ENCODE measurements around the gene PDCD1LG2.
"Not testable (repeated sequence)": the region's sequence is repeated elsewhere in the genome, so short reads cannot be mapped to it uniquely, and the experiment has no call there.

Gene PDCD1LG2

GRCh38 chr9:5510360-5510931 is at the start of gene PDCD1LG2:
Gene PDCD1LG2, plus strand, starts transcription at chr9:5510531. Its CDS starts 12,016 bp downstream, at chr9:5522547.
- no peak for DNase-seq (ENCODE audit: low read depth in 2 of 2)

- DNase-seq (ENCODE audit: low read depth in 2 of 2), result not testable (repeated sequence)
Measured at GRCh38 chr9:5464831-5465330, 45.5 kb upstream of the PDCD1LG2 start.

GRCh38 chr9:5466005-5466404 is 44.3 kb upstream of the PDCD1LG2 start:
- no peak for DNase-seq (ENCODE audit: low read depth in 2 of 2)

GRCh38 chr9:5466766-5467165 is 43.6 kb upstream of the PDCD1LG2 start:
- no peak for DNase-seq (ENCODE audit: low read depth in 2 of 2)

- DNase-seq (ENCODE audit: low read depth in 2 of 2), result no peak
Measured at GRCh38 chr9:5468850-5469249, 41.5 kb upstream of the PDCD1LG2 start.

GRCh38 chr9:5470122-5470521 is 40.2 kb upstream of the PDCD1LG2 start:
- no peak for DNase-seq (ENCODE audit: low read depth in 2 of 2)

GRCh38 chr9:5470816-5471215 is 39.5 kb upstream of the PDCD1LG2 start:
- DNase-seq (ENCODE audit: low read depth in 2 of 2), result no peak

- not testable (repeated sequence) for DNase-seq (ENCODE audit: low read depth in 2 of 2)
Measured at GRCh38 chr9:5475611-5476010, 34.7 kb upstream of the PDCD1LG2 start.

GRCh38 chr9:5478206-5478605 is 32.1 kb upstream of the PDCD1LG2 start:
- DNase-seq (ENCODE audit: low read depth in 2 of 2), result no peak

GRCh38 chr9:5479994-5480694 is 30.2 kb upstream of the PDCD1LG2 start:
- DNase-seq (ENCODE audit: low read depth in 2 of 2), result no peak

GRCh38 chr9:5480919-5481318 is 29.4 kb upstream of the PDCD1LG2 start:
- no peak for DNase-seq (ENCODE audit: low read depth in 2 of 2)

GRCh38 chr9:5481322-5482040 is 28.9 kb upstream of the PDCD1LG2 start:
- no peak for DNase-seq (ENCODE audit: low read depth in 2 of 2)

GRCh38 chr9:5482194-5482593 is 28.1 kb upstream of the PDCD1LG2 start:
- no peak for DNase-seq (ENCODE audit: low read depth in 2 of 2)

- DNase-seq (ENCODE audit: low read depth in 2 of 2), result no peak
Measured at GRCh38 chr9:5483306-5483705, 27.0 kb upstream of the PDCD1LG2 start.

GRCh38 chr9:5485378-5486085 is 24.8 kb upstream of the PDCD1LG2 start:
- no peak for DNase-seq (ENCODE audit: low read depth in 2 of 2)

GRCh38 chr9:5486988-5487387 is 23.3 kb upstream of the PDCD1LG2 start:
- DNase-seq (ENCODE audit: low read depth in 2 of 2), result no peak

GRCh38 chr9:5488221-5489008 is 21.9 kb upstream of the PDCD1LG2 start:
- no peak for DNase-seq (ENCODE audit: low read depth in 2 of 2)

GRCh38 chr9:5489630-5490490 is 20.5 kb upstream of the PDCD1LG2 start:
- no peak for DNase-seq (ENCODE audit: low read depth in 2 of 2)

GRCh38 chr9:5492965-5493678 is 17.2 kb upstream of the PDCD1LG2 start:
- DNase-seq (ENCODE audit: low read depth in 2 of 2), result no peak

Measured in stimulated activated CD8-positive, alpha-beta memory T cell treated with anti-CD3 and anti-CD28 coated beads, Interleukin-2, amount 100 ng/mL, for 1 hour (primary cell).